HT-29 (cell line): ENCODE data around the gene PPFIBP1. TPM values are rescaled to one million over a fixed set of nuclear protein-coding genes. Genes with fewer than 3 reads are reported as not detected.
"Not testable (repeated sequence)": the region's sequence is repeated elsewhere in the genome, so short reads cannot be mapped to it uniquely, and the experiment has no call there.

Experiments
- DNase-seq: peaks from one replicate; pipeline ENCODE4 v3.0.0-alpha.2; 2015; ENCODE audit warnings: low spot score
- total RNA-seq: library from RNA; depleted of rRNA; stranded (reverse); fragments of >200 nt; shearing (Covaris generic); gene quantifications from 2 replicates; pipeline ENCODE4 v1.2.3, GENCODE V29; 2014

The PPFIBP1 gene
- total RNA-seq, 1 experiment from 2014 or later = 17.6 TPM

DNA sequence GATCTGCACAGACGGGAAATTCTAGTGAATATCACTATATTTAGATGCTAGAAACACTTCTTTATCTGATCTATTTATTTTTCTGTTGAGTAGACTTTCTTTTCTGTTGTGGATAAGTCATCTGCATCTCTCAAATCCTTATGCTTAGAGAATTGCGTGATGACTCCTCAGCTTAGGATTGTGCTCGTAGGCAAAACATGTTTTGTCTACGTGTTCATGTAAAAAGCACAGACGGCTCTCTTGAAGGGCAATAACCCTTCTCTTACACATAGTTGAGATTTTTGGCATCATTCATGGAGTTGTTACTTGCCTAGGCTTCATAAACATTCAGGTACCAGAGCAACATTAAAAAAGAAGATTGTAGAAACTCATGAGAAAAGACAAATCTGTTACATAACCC, 18.6 kb downstream of the PPFIBP1 start:
- no peak for DNase-seq

DNA sequence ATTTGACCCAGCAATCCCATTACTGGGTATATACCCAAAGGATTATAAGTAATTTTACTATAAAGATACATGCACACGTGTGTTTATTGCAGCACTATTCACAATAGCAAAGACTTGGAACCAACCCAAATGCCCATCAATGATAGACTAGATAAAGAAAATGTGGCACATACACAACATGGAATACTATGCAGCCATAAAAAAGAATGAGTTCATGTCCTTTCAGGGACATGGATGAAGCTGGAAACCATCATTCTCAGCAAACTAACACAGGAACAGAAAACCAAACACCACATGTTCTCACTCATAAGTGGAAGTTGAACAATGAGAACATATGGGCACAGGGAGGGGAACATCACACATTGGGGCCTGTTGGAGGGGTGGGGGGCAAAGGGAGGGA, 20.9 kb downstream of the PPFIBP1 start:
- not testable (repeated sequence) for DNase-seq

DNA sequence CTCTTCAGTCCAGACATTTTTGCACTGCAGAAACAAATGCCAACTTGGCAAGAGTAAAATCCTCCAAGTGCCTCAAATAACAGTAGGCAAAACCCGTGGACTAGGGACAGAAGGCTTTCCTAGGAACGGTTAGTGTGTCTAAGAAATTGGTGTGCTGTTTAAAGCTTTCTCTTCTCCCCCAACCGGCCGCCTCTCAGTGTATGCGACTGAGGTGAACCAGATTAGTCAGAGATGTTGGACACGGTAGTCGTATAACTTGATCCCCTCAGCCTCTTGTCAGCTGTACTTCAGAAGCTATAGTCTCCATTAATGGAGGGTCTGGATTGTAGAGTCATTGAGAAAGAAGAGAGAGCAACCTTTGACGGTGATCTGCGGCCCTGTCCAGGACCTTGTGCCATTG, 21.7 kb downstream of the PPFIBP1 start:
- DNase-seq = no peak

DNA sequence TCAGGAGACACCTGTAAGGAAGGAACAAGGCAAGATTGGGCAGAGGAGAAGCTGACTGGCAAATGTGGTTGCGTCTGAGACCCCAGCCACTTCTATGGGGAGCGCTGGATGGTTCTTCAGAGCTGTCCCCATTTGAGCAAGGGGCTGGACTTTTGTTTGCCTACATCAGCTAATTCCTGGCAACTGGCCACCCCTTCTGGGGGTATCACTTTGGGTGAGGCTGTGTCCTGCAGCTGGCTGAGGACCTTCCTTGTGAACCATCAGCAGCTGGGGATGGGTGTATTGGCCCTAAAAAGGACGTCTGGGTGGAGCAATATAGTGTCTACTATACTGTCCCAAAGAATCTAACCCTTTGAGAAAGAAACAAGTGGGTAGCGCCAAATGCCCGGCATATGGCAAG, 23.6 kb downstream of the PPFIBP1 start:
- no peak for DNase-seq

DNA sequence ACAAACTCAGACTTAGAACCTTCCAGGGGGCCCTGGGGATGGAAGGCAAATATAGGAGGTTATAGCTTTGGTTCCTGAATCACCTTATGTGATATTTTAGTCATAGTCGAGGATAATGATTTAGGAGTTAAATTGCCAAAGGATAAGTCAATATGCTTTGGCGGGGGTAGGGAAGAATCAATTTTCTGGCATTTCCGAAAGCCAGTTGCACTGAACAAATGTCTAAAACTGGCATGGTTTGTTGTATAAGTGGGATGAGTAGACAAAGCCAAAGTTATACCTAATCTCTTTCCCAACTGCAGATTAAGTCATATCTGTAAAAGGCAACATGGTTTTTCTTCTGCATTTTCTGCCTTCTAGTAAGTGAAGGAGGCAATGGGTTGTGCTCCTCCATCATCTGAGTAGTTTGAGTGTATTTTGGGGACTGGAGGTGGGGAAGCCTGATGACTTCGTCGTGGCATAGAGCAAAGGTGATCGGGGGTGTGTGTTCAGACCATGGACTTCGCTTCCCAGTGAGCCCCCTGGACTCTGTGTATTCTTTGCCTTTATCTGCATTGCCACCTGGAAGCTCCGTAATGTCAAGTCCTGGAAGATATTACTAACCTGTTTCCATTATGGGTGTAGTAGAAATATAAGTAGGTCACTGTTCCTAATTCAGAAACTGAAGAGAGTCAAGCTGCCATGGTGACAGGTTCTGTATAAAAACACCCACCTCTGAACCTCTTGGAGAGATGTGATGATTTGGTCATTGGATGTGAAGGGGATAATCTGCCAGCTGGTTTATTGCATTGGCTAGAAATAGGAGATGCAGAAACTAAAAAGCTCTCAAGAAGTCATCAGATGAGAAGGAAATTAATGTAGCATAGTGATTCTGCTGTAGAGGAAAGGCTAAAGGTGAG, 24.5 kb downstream of the PPFIBP1 start:
- DNase-seq = no peak

DNA sequence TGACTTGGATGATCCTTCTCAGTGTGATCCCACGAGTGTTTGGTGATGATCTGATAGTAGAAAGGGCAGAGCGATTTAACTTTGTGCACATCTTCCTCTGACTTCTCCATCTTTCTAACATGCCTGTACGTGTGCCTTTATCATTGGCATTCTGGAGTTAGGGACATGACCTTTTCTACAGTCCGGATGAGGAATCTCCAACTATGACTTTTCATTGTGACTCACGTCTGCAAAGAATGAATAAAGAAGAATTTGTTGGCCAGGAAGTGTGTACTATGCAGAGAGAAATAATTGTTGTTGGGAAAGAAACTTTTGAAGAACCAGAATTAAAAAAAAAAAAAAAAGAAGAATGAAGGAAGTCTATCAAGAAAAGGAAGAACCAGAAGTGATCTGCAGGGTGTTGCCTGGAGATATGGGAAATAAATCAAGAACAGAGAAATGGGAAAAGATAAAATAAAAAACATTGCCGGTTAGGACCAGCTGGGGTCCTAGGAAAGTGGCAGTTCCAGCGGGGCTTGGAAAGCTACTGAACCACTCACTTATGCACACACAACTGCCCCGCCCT, 25.3 kb downstream of the PPFIBP1 start:
- DNase-seq = peak; percentile 59

DNA sequence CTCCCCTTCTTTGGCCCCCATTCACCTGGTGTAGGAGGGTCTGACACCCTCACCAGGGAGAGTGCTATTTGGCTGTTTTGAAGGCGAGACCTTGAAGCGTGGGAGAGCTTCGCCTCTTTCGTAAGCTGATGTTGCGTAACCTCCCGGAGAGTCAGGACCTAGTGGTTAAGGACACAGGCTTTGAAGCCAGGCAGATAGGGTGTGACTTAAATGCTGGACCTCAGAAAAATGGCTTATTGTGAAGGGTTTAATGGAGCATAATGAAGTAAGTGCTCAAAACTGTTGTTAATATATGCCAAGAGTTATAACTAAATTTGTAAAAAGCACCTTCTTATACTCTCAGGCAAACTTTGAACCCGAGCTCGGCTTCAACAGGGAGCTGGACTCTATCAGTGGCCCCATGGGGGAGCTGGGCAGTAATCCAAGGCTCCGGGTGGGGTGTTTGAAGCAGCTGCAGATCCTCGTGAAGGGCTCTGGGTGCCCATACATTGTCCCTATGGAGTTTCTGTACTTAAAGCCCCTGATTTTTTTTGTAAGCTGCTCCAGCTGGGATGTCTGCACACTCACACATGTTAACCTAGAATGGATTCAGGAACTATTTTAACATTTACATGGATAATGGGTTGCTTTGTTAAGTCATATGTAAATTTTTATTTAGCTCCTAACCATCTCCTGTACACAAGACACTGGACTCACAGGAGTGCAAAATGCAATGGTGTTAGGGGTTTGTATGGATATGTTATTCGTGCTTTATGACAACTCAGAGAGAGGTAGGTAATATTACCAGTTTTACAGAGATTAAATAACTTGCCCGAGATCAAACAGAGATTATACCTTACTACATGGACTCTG, 26.0 kb downstream of the PPFIBP1 start:
- DNase-seq = peak; percentile 94

DNA sequence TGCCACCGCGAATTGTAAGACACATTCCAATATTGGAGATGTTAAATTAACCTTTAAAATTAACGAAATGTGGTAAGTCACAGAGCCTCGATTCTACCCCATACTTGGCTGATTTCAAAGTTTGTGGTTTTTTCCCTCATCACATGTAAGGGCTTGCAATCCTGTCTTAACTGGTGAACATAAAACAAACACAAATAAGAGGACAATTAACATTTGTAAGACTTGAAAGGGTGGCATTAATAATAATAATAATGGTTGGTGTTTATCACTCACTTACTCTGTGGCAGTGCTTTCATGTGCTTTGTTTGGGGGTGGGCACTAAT, 26.6 kb downstream of the PPFIBP1 start:
- no peak for DNase-seq

DNA sequence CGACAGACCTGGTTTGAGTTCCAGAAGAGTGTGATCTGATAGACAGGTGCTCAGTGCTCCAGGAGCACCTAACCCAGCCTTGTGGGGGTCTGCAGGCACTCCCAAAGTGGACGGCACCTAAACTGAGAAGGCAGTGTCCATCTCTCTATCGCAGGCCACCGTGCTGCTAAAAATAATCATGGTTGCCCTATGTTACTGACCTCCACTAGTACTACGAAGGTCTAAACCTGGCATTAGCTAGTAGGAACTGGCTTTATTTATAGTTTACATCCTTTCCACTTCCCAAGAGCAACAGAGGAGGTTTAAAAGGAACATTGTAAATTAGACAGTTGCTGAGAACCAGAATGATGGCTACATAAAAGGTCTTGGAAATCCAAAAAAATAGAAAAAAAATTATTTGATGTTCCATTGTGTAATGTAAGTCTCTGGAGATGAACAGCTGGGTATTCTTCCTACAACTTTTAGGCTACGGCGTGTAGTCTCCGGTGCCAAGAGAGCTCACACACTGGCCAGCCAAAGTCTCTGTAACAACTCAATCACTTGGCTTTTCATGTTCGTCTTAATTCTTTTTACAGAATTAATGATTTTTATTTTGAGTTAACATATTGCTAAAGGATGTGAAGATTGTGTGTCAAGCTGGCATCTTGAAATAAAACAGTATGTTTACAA, 27.3 kb downstream of the PPFIBP1 start:
- no peak for DNase-seq

DNA sequence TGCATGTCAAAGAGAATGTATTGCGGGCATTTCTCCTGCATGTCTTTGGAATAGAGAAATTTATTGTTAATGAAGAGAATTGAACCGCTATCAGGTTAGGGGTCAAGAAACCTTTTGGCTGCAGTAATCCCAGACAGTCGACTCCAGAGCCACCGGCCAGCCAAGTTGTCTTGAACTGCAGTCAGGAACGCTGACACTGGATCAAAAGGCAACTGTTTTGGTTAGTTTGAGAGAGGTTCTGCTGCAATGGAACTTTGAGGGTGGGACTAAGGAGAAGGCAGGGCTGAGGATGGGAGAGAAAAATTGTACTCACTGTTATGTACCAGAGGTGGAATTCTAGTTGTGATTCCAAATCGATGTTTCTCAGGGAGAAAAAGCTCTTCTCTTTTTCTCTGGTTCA, 28.2 kb downstream of the PPFIBP1 start:
- DNase-seq = no peak

DNA sequence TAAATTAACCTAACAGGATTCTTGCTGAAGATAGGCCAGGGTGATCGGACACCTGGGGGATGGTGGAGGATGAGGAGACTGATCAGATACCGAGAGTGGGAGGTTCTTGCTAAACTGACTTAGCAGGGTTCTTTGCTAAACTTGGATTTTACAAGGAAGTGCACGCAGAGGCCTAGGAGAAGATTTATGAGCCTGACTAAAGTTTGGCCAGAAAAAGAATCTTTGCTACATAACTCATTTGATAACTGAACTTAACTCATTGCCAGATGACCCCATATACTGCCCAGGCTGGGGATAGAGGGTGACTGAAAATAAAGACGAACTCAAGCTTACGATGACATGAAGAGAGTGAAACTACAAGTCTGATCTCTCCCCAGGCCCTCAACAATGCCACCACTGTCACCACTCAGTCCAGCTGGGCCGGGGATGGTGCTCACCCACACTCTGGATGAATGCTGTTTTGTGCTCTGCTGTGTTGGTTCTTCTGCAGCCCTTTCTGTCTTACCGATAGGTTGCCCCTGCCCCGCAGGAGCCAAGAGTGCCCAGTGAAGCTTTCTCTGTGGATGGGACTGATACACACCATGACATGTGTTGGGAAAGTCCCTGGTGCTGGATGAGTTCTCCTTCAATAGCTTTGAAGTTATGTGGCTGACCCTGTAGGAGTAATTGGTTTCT, 29.0 kb downstream of the PPFIBP1 start:
- peak; percentile 38 for DNase-seq

DNA sequence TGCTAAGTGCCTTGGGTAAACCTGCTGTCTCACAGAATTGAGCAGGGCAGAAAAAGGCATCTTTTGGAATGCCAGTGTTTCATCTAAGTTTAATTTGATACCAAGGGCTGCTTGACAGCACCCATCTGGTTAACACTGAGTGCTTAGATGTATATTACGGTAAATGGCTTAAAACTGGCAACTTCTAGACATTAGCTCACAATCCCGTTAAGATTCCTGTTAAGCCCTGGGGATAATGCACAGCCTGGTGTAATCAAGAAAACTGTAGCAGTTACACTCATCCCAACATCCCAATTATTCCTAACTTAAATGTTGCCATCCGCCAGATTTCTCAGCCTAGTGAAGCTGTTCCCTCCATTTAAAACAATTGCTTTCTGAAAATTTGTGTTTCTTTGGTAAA, 29.9 kb downstream of the PPFIBP1 start:
- no peak for DNase-seq

DNA sequence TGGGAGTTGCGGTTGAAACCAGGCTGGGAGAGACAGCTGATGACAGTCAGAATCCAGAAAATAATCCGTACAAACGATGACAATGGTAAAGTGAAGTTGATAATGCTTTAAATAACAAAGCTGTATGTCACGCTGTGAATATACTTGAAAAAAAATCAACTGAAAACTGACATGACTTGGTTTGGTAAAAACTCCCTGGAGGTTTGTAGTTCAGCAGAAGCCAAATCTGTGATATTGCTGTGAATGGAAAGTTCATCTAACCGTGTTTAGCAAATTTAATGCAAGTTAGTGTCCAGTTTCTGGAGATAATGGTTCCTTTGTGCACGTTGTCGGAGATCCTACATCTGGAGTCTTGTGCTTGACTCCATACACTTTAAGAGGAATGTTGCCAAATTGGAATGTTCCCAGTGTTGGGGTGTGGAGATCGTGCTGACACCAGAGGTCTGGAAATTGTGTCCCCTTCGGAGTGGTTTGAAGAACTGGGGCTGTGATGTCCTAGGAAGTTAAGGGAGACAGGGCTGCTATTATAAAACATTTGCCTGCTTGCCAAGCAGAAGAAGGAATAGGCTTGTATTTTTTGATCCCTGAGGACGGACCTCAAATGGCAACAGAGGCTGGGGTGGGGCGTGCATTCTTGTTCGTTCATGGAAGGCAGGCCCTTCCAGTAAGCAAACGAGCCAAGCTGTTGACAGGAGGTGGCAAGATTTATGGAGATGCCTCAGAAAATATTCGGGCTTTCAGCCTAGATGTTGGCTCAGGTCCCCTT, 30.6 kb downstream of the PPFIBP1 start:
- no peak for DNase-seq

DNA sequence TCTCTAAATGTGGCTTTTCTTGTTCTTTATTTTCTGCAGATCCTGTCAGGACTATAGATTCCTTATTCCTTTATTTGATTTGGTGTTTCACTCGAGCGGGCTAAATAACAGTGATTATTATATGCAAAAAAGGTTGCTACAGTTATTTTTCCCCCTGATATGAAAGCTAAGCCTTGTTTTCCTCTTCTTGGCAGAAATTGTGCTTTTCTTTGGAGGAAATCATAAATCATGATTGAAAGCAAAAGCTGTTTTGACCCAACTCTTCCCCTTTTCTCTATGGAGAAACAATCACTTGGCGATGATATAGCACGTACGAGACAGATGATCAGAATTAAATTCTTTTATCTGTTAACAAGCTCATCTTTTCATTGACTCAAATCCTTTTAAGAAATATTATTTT, 31.4 kb downstream of the PPFIBP1 start:
- DNase-seq = no peak

DNA sequence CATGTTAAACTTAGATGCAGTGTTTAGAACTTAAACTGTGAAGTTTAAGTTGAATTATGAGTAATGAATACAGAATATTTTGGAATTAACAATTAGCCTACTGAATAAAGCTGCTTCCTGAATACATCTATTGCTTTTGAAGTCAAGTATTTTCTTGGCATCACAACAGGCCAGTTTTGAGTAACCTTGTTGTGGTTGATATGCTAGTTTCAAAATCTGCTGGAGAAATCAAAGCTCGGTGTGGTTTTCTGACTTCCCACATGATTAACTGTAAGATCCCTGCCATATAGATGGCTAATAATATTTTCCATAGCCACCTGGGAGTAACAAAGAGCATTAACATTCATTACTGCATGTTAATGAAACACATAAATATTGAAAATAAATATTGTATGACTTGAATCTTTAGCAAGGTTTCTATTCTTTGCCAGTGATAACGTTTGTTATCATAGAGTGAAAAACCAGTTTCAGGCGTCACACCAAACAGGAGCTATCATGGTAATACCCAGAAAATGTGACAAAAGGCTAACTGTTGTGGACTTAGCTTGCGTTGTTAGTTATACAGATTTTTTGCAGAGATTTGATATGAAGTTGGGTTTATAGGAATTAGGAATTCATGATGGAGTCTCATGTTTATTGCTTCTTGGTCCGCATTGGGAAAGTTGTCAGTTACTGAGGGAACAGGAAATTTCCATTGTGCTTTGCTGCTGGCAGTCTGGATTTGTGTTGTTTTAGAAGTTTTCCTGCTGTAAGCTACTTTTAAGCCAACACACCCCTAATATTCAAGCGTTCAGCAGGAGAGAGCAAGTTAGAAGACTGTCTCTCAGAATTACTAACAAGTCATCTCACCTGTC, 32.1 kb downstream of the PPFIBP1 start:
- no peak for DNase-seq

DNA sequence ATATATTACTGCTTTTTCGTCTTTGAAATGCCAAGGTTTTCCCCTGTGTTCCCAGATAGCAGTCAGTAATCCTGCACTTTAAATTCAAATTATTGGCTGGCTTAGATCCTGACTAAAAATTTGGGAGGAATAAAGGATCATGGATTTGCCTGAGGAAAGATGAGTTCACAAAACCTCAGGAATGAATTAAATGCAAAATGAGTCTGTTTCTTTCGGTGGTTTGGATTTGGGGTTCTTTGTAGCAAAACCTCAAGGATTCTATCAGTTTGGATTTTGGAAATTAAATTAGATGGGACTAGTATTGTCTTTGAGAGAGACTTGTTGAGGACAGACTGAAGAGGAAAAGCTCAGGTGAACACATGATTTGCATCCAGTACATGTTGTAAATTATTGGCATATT, 36.1 kb downstream of the PPFIBP1 start:
- DNase-seq = no peak

DNA sequence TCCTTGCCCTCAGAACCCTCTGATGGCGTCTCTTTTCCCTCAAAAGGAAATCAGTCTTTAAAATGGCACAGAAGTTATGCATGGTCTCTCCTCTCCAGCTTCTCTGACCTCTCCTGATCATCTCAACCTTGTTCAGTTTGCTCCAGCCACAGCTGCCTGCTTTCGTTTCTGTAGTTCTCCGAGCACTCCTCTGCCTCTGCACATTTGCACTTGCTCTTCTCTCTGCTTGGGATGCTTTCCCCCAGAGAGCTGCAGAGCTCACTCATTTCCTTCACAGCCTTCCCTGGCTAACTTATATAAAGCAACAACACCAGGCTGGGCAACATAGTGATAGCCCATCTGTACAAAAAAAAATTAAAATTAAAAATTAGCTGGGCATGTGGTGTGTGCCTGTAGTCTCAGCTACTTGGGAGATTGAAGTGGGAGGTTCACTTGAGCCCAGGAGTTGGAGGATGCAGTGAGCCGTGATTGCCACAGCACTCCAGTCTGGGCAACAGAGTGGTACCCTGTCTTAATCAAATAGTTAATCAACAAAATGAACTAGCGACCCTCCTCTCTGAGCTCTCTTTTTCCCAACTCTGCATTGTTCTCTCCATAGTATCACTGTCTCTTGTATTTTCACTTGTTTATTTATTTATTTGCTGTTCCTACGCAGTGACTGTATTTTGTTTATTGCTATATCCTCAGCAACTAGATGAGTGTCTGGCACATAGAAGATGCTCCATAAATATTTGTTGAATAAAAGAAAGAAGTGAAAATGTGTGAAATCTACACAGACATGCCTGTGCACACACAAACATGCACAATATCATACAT, 37.7 kb downstream of the PPFIBP1 start:
- DNase-seq = no peak

DNA sequence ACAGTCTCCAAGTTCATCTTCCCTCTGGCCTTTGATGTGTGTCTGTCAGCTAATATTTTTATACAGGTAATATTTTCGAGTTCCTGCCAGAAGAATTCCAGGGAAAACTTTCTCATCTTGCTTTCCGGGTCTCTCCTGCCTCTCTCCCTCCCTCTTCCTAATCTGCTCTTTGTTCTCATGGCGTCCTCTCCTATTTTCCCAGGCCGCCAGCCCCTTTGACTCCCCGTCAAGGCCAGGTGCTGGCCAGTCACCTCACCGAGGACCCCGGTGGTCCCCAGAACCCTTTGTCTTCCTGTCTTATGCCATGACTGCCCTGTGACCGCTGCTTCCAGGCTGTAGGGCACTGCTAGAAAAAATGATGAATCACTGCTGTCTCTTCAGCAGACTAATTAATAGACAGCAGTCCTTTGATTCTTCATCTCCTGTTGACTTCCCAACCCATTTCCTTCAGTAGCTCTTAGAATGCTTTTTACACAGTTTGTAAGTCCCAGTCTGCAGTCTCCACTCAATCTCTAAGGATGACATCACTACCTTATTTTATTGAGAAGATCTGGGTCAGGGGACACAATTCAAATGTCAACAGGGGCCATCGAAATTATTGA, 40.7 kb downstream of the PPFIBP1 start:
- DNase-seq = no peak
